HepG2 (cell line): ENCODE measurements around the gene MROH2A. TPM values are rescaled to one million over a fixed set of nuclear protein-coding genes. Genes with fewer than 3 reads are reported as not detected.

Source experiments
- ATAC-seq: fragments of 200-7000 bp; cut with Tn5 transposase; 3 replicates; pipeline ENCODE4 v1.9.1; 2020; ENCODE audit warnings: mild to moderate bottlenecking, moderate library complexity
- BruUV-seq: library from RNA; stranded (reverse); fragments of 400-500 nt; replicated peaks from 2 replicates; lab custom pipeline; 2021; lab: Mats Ljungman, UMichigan
- CTCF ChIA-PET: fragments of 300-600 bp; formaldehyde crosslinking; extraction: SDS; loops from one replicate; lab custom pipeline; 2021; ENCODE audit warnings: low total read pairs, inconsistent platforms, low intra/inter-chr PET ratio; lab: Yijun Ruan, JAX
- POLR2A ChIA-PET: fragments of 350-600 bp; sonication (Branson Sonifier 250); formaldehyde crosslinking; loops from one replicate; lab custom pipeline; 2020; ENCODE audit warnings: antibody characterized with exemption, inconsistent platforms; lab: Yijun Ruan, JAX
- DNase-seq: peaks from one replicate; pipeline ENCODE4 v3.0.0-alpha.2; 2015; ENCODE audit warnings: low spot score
- FAIRE-seq: peaks from 3 replicates; lab custom pipeline; 2011; peaks lifted over from hg19 to GRCh38; lab: Jason Lieb, UNC
- H2AFZ ChIP-seq: one replicate; pipeline ENCODE4 v1.6.1; 2011; ENCODE audit warnings: low read length, inconsistent platforms
- H3K27ac ChIP-seq: fragments of 300-600 bp; 3 replicates; pipeline ENCODE4 v1.8.0; 2011; ENCODE audit warnings: mixed run types, mild to moderate bottlenecking, mixed read lengths, low read length, inconsistent platforms; ENCODE audit not compliant: insufficient read depth; ENCODE audit errors: extremely low read length
- H3K27me3 ChIP-seq, 2 experiments: fragments of 200-600 bp in 1 of 2; 2 replicates in 1 of 2; 3 replicates in 1 of 2; pipeline versions ENCODE4 v1.6.0 to v1.8.0; 2011; ENCODE audit warnings: low read length in 2 of 2, mild to moderate bottlenecking in 2 of 2, moderate library complexity in 2 of 2, inconsistent platforms in 1 of 2; ENCODE audit not compliant: insufficient read depth in 2 of 2, control insufficient read depth in 1 of 2
- H3K36me3 ChIP-seq, 2 experiments: fragments of 200-600 bp in 1 of 2; replicated peaks in 1 of 2; 2 replicates in 1 of 2; 3 replicates in 1 of 2; pipeline versions ENCODE4 v1.5.1 to v1.8.0; 2011; ENCODE audit warnings: low read length in 2 of 2, inconsistent platforms in 1 of 2; ENCODE audit not compliant: insufficient read depth in 2 of 2, control insufficient read depth in 1 of 2
- H3K4me1 ChIP-seq: 2 replicates; pipeline ENCODE4 v1.5.1; 2012; ENCODE audit warnings: low read length, inconsistent platforms; ENCODE audit not compliant: insufficient read depth
- H3K4me2 ChIP-seq: 2 replicates; pipeline ENCODE4 v1.6.0; 2011; ENCODE audit warnings: low read depth, low read length, inconsistent platforms
- H3K4me3 ChIP-seq, 3 experiments: fragments of 200-600 bp in 1 of 3; sonication (generic), shearing (Covaris generic) in 1 of 3; replicated peaks in 1 of 3; 2 replicates each; pipeline ENCODE4 v1.5.1; 2011 to 2016; ENCODE audit warnings: low read length in 3 of 3, inconsistent platforms in 2 of 3, low read depth in 2 of 3, mild to moderate bottlenecking in 2 of 3, control low read depth in 1 of 3, mixed read lengths in 1 of 3; ENCODE audit not compliant: insufficient read depth in 1 of 3
- H3K79me2 ChIP-seq: one replicate; pipeline ENCODE4 v1.6.1; 2011; ENCODE audit warnings: low read length, inconsistent platforms; ENCODE audit not compliant: insufficient read depth
- H3K9ac ChIP-seq: 2 replicates; pipeline ENCODE4 v1.6.0; 2011; ENCODE audit warnings: mild to moderate bottlenecking, low read depth, low read length, inconsistent platforms; ENCODE audit not compliant: insufficient read depth
- H3K9me3 ChIP-seq: 2 replicates; pipeline ENCODE4 v1.5.1; 2012; ENCODE audit warnings: mild to moderate bottlenecking, low read length
- H4K20me1 ChIP-seq: 2 replicates; pipeline ENCODE4 v1.6.0; 2011; ENCODE audit warnings: inconsistent platforms, mild to moderate bottlenecking, low read length, moderate library complexity; ENCODE audit not compliant: insufficient read depth
- ATF3 ChIP-seq: sonication (generic); formaldehyde crosslinking; IDR thresholded peaks from 2 replicates; pipeline ENCODE4 v1.4.0; 2020; ENCODE audit warnings: missing genetic modification reagents
- ATRX ChIP-seq: sonication (generic); formaldehyde crosslinking; IDR thresholded peaks from 2 replicates; pipeline ENCODE4 v1.4.0; 2020; ENCODE audit warnings: missing genetic modification reagents, borderline replicate concordance
- CREB1 ChIP-seq, 2 experiments: fragments of 450-650 bp in 1 of 2; IDR thresholded peaks; 2 replicates each; pipeline ENCODE4 v1.6.1; 2016 to 2017; ENCODE audit warnings: control low read depth in 1 of 2, mild to moderate bottlenecking in 1 of 2, missing compliant biosample characterization in 1 of 2, missing genetic modification characterization in 1 of 2
- HNF1A ChIP-seq, 2 experiments: sonication (generic) in 1 of 2; formaldehyde crosslinking in 1 of 2; IDR thresholded peaks; 2 replicates each; pipeline versions ENCODE4 v1.4.0 to v1.6.1; 2016 to 2020; ENCODE audit warnings: borderline replicate concordance in 1 of 2, low read depth in 1 of 2, mild to moderate bottlenecking in 1 of 2, missing genetic modification reagents in 1 of 2
- MAF1 ChIP-seq: sonication (generic); formaldehyde crosslinking; IDR thresholded peaks from 2 replicates; pipeline ENCODE4 v1.5.0; 2020; ENCODE audit warnings: missing genetic modification reagents, borderline replicate concordance
- MAFF ChIP-seq: IDR thresholded peaks from 2 replicates; pipeline ENCODE4 v1.6.1; 2011; ENCODE audit warnings: low read depth, low read length, improper control_type of control experiment
- NR2F1 ChIP-seq, 2 experiments: fragments of 450-650 bp in 1 of 2; formaldehyde crosslinking in 1 of 2; IDR thresholded peaks; 2 replicates each; pipeline versions ENCODE4 v1.5.0 to v1.6.1; 2016 to 2020; ENCODE audit warnings: mild to moderate bottlenecking in 1 of 2, missing compliant biosample characterization in 1 of 2, missing genetic modification reagents in 1 of 2, moderate library complexity in 1 of 2
- ZKSCAN1 ChIP-seq: fragments of 150-350 bp; IDR thresholded peaks from 2 replicates; pipeline ENCODE4 v1.6.1; 2014; ENCODE audit warnings: low read length
- ZNF263 ChIP-seq: sonication (generic); formaldehyde crosslinking; IDR thresholded peaks from 2 replicates; pipeline ENCODE4 v1.4.0; 2020; ENCODE audit warnings: missing genetic modification reagents
- ZNF274 ChIP-seq: sonication (generic); formaldehyde crosslinking; IDR thresholded peaks from 2 replicates; pipeline ENCODE4 v1.5.1; 2020; ENCODE audit warnings: mild to moderate bottlenecking, missing genetic modification reagents
- ZNF724P ChIP-seq: sonication (generic); formaldehyde crosslinking; IDR thresholded peaks from 2 replicates; pipeline ENCODE4 v1.8.0; 2022; ENCODE audit warnings: missing genetic modification reagents, borderline replicate concordance
- ZNF776 ChIP-seq: sonication (generic); formaldehyde crosslinking; IDR thresholded peaks from 2 replicates; pipeline ENCODE4 v1.4.0; 2020; ENCODE audit warnings: mild to moderate bottlenecking, missing genetic modification reagents
- ZNF878 ChIP-seq: sonication (generic); formaldehyde crosslinking; IDR thresholded peaks from 2 replicates; pipeline ENCODE4 v1.8.1; 2023; ENCODE audit warnings: mild to moderate bottlenecking, missing genetic modification reagents, moderate library complexity
- WGBS: methylation state at CpG from one replicate; pipeline ENCODE4 v1.1.6; 2017; ENCODE audit warnings: low lambda C conversion rate; 5-methylcytosine and 5-hydroxymethylcytosine counted together
- in situ Hi-C: cut with HindIII; loops from 2 replicates; pipeline ENCODE4 v1.10.0; 2017; ENCODE audit warnings: low pct_unique_long_range_greater_than_20kb; ENCODE audit not compliant: extremely low pct_ligation_motif_present
- intact Hi-C: fragments of 100-400 bp; cut with micrococcal nuclease; formaldehyde crosslinking; loops from one replicate; pipeline ENCODE4 v1.10.0; 2022; ENCODE audit not compliant: unreplicated experiment
- polyA plus RNA-seq, 8 experiments: library from polyadenylated mRNA; depleted of rRNA in 3 of 8; stranded (reverse) in 7 of 8; unstranded in 1 of 8; fragments of >200 nt; fragmentation: Illumina TruSeq in 4 of 8; extraction: Trizol in 4 of 8; gene quantifications; 2 replicates each; pipeline versions ENCODE4 v1.2.1 to v1.2.3, GENCODE V29; 2011 to 2016; ENCODE audit warnings: low read depth in 4 of 8, missing spikeins in 1 of 8, mixed read lengths in 1 of 8; ENCODE audit not compliant: insufficient read depth in 1 of 8
- total RNA-seq, 5 experiments: library from RNA; depleted of rRNA; stranded (reverse); fragments of >200 nt; fragmentation: Illumina TruSeq; extraction: Trizol; gene quantifications; 2 replicates each; pipeline ENCODE4 v1.2.3, GENCODE V29; 2016; ENCODE audit warnings: low read depth in 1 of 5

The MROH2A gene
- total and polyA plus RNA-seq, 2 of the 13 experiments (the other 11 are each of a cell fraction or from before 2014, with no cell fraction given) = 0.03 to 0.04 TPM

GRCh38 chr2:233764761-233765160, 13.4 kb upstream of the MROH2A start:
- H3K79me2 ChIP-seq = no peaks in the 10 kb centered on the region
- no peak overlapping the region for H3K9ac ChIP-seq
- no peaks in the 10 kb centered on the region for H4K20me1 ChIP-seq
- H3K4me1 ChIP-seq = peaks cover 8% of the 10 kb centered on the region
- DNase-seq = no peak
- intact Hi-C loops = no loop called here
- no peaks in the 10 kb centered on the region for H3K9me3 ChIP-seq
- no peak for ATAC-seq
- peaks cover 4 to 63% of the 10 kb centered on the region in 2 experiments; a peak in 3 of 5 replicates for H3K27me3 ChIP-seq
- FAIRE-seq = no peak
- H3K27ac ChIP-seq = no peak overlapping the region
- CTCF ChIA-PET = no interaction called here
- BruUV-seq = no TSS peak
- no peaks in the 10 kb centered on the region for H3K36me3 ChIP-seq
- WGBS = 38% methylated on average over 3 of the region's 3 CpGs
- no peak for TF ChIP-seq MAFF
- TF ChIP-seq NR2F1 (CRISPR knock-in tag; IDR thresholded peaks at IDR 0.05) = no peak
- TF ChIP-seq ZNF263 (CRISPR knock-in tag) = no peak
- TF ChIP-seq ATRX = no peak
- no peak for TF ChIP-seq ZNF724P (CRISPR knock-in tag)
- no peak for TF ChIP-seq ZNF776
- no peak for TF ChIP-seq HNF1A (IDR thresholded peaks at IDR 0.05; ENCODE audit: low read depth)
- TF ChIP-seq HNF1A (CRISPR knock-in tag; IDR thresholded peaks at IDR 0.05; ENCODE audit: borderline replicate concordance) = no peak
- no peak for TF ChIP-seq ZNF274 (CRISPR knock-in tag)
- no peak for TF ChIP-seq ZKSCAN1
- no peak for TF ChIP-seq ZNF878 (CRISPR knock-in tag)
- TF ChIP-seq CREB1 (IDR thresholded peaks at IDR 0.05) = no peak
- no peak for TF ChIP-seq CREB1 (CRISPR knock-in tag; IDR thresholded peaks at IDR 0.05)
- no peak for TF ChIP-seq MAF1
- no peak for TF ChIP-seq ATF3 (CRISPR knock-in tag)
- TF ChIP-seq, all 625 proteins: peak for 0
- in situ Hi-C loops = no loop called here
- no peak overlapping the region for H3K4me2 ChIP-seq
- POLR2A ChIA-PET = no interaction called here
- H2AFZ ChIP-seq = no peak overlapping the region
- no peak overlapping the region for H3K4me3 ChIP-seq
